GM18526 (cell line): ENCODE data around the gene CORO2B.

Experiments used
- POLR2A ChIP-seq: IDR thresholded peaks from 3 replicates; pipeline ENCODE4 v1.6.1; 2011; ENCODE audit not compliant: insufficient read length; ENCODE audit errors: extremely low read depth

Gene CORO2B

DNA sequence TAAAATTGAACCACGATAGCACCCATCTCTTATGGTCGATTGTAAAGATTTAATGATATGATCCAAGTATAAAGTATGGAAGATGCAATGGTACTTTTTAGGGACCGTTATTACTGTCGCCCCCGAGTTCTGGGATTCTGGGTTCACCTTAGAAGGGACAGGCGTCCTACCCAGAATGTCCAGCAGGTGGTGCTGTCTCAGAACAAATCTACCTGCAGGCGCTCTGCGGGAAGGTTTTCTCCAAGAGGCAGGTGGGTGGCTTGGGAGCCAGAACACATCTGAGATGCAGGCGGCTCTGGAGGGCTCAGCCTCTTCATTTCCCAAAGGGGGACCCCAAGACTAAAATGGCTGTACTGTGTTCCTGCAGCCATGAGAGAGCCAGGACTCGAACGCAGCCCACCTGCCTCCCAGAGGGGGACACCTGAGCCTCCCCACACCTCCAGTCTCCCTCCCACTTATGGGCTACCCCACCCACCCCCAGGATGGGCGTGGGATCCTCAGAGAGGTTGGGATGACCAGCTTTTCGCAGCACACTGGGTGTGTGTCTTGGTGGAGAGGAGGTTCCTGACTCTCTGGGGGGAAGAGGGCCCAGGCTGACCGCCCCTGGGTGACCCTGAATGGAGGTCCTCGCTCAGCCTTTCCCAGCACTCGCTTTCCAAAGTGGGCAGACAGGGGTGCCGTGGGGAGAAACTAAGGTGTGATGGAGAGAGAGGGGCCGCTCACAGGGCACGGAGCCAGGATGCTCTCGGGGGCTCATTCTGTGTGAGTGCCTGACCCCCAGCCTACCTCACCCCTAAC lies 28.1 kb upstream of the CORO2B start:
- no peak for TF ChIP-seq POLR2A

DNA sequence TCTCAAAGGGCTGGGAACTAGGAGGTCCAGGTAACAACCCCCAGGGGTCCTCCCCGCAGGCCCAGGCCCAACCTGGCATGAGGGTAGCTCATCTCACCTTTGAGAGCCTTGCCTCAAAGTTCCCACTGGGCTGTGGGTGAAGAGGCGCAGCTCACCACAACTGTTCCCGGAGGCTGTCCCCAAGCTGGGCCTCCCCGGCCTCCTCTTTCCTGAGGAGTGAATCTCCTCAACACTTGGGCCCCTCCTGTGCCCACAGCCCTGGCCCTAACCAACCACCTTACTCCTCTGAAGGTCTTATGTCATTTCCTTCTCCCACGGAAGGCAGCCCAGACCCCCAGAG lies 27.5 kb upstream of the CORO2B start:
- no peak for TF ChIP-seq POLR2A

DNA sequence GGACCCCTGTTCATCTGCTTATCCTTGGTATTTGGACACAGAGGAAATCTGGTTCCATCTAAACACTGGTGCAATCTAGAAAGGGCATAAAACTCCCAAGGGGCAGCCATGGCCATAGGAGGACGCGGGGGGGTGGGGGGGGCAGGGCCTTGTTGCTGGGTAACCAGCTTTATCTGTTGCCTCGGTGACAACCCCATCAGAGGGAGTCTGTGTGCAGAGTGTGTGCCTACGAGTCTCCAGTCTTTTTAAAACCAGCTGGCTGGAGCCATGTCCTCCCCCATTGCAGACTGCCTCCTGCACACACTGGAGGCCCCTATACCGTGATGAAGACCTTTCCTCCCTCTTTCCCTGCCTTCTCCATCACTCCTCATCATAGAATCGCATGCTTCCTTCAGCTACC lies 26.4 kb upstream of the CORO2B start:
- TF ChIP-seq POLR2A, result no peak

DNA sequence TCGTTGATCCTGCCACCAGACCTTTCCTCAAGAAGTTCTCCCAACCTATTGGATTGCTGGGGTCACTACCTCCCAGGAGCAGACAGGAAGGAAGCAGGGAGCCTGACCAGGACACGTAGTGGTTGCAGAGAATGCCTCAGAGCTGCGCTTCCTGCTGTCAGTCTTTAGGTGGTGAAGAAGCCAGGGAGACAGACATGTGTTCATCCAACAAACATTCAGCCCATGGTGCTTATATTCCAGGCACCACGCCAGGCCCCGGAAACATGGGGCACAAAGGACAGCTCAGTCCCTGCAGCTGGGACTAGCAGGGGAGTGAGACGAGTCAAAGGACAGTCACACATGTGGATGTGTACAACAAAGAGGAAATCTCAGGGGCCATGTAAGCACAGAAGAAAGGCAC lies 26.0 kb upstream of the CORO2B start:
- TF ChIP-seq POLR2A, result no peak

DNA sequence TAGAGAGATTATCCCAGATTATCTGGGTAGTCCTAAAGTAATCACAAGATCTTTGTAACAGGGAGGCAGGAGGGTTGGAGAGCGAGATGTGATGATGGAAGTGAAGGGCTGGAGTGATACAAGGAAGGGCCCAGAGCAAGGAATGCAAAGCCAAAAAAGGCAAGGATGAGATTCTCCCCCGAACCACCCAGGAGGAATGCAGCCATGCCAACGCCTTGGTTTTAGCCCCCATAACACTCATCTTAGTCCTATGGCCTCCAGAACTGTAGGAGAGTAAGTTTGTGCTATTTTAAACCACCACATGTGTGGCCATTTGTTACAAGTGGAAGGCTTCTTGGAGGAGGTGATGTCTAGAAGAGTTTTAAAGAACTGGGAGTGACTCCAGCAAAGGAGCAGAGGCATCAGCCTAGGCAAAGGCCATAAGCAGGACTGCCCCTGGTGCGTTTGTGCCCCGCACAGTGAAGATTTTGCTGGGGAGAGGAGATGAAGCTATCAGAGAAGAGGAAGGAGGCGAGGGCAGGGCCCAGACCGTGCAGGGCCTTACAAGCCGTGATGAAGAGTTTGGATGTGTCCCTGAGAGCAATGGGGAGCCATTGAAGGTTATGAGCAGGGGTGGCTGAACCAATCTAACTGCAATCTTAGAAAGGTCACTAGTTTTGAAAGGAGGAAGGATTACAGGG lies 25.3 kb upstream of the CORO2B start:
- no peak for TF ChIP-seq POLR2A

DNA sequence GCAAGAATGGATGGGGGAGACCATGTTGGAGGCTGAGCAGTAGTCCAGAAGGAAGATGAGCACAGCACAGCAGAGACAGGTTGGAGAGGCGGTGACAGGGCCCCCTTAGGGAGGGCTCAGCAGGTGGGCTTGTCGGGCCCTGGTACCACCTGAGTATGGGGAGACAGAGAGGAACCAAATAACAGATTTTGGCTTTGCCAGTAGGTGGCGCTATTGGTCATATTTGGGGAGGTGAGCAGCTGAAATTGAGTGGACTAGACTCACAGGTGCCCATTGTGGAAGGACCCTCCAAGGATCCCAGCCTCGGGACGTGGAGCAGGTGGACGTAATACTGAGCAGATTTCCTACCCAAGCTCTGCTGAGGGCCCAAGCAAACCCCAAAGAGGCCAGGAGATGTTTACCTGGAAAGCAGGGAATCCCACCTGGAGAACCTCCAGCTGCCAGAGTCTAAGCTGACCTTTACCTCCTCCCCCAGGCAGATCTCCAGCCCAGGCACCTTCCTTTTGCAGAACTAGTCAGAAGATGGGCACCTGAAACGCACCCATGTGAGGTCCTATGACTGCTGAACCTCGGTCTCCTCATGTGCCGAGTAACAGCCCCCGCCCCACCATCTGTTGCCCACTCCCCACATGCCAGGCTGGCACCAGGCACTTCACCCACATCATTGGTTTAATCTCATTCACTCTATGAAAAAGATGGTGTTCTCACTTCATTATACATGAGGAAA lies 24.6 kb upstream of the CORO2B start:
- no peak for TF ChIP-seq POLR2A

DNA sequence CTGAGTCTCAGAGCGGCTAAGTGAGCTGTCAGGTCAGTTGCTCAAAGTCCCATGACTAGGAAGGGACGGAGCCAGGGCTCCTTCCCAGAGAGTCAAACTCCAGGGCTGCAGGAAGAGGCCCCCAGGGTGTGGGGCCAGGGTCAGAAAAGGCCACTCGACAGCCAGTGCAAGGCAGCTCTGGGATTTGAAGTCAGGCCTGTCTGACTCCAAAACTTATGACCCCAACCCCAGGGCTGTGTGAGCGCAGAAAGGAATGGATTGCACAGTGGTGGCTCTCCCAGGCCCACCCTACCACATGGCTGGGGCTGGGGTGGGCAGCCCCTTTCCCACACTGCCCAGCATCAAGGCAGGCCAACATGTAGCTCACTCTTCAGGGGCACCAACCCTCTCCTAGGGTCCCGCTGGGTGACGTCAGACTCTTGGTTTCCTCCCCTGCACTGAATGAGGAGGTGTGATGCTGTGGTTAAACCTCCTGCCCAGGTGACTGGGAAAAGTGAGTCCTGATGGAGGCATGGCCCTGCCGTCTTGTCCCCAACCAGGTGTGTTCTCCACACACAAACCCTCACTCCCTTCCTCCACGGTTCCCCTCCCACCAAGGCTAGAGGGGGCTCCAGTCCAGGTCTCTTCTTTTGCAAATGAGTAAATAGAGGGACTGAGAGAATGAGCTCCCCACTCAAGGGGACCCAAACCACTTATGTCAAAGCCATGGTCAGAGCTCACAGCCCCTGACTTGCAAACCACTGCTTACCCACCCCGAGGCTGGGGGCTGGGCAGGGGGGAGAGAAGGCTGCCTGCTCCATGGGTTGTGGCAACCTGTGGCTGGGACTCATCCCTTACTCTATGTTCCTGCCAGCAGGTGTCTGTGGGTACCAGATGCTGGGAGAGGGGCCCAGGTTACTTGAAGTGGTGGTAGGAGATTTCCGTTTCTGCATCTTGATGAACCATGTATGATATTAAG lies 23.8 kb upstream of the CORO2B start:
- TF ChIP-seq POLR2A, result no peak

DNA sequence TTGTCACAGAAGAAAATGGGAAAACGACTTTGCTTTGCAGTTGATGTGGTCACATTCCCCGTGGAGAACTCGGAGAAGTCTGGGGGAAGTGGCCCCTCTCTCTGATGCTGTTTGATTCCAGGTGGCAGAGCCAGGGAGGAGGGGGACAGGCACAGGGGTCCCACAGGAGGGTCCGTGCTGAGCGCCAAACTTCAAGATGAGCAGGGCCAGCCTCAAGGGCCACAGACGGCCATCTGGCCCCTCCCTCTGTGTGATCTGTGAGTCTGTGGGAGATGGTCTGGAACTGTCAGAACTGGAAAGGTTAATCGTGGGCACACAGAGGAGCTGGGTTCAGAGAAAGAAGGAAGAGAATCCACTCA lies 23.1 kb upstream of the CORO2B start:
- no peak for TF ChIP-seq POLR2A

DNA sequence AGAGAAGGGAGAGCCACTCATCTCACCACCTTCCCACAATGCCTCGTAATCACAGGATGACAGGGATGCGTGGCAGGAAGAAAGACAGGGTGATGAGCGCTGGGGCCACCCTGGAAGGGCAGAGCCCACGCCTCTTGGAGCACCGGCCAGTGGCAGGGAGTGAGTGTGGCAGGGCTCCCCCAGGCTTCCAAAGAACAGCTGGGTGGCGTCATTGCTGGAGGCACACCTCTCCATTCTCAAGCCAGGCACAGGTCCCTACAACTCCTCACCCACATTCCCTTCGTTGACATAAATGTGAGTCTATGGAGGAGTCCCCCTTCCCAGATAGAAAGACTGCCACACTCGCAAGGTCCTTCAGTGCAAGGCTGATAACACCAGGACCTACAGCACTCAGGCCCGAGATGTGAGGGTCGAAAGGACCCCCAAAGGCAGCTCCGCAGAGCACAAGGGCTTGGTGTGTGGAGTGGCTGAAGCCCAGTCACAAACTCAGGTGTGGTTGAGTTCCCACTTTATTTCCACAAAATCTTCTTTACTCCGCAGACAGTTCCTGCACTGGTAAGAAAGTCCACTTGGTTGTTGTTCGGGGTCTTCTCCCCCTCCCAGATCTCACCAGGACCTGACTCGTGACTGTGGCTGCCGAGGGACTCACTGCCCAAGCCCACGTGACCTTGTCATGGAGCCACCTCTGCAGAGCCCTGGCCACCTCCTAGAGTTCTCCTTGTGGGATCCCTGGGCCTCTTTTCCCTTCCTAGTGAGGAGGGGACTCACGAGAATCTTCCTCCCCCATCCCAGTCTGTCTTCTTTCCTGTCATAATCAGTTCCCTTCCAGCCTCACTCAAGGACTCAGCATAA lies 22.4 kb upstream of the CORO2B start:
- no peak for TF ChIP-seq POLR2A

DNA sequence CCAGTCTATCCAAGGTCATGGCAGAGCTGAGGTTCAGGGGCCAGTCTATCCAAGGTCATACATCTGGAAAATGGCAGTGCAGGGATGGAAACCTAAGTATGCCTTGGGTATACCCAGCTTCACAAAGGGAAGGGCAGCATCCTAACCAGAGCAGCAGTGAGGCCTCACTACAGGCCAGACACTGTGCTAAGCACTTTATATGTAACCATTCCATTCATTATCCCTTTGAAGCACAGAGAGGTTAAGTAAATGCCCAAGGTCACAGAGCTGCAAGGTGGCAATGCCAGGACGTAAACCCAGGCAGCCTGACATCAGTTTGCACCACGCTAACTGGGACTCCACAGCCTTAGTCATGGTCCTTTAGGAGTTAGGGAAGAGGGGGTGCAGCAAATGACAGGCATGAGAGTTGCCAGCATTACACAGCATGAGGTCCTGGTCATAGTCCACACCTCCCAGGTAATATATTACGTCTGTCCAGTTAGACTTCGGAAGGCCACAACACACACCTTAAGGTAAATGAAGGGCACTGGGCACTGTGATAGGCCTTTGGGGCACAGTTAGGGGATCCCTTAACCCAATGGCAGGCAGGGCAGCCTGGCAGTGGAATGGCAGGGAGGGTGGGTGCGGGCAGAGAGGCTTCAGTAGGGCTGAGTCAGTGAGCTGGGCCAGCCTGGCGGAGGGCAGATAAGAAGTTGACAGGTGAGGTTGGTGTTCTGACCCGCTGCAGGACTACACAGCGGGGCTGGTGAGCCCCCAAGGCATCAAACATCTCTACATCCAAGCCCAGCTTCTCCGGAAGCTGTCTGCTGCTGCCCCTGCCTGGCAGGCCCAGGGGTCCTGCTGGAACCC lies 21.1 kb upstream of the CORO2B start:
- no peak for TF ChIP-seq POLR2A

DNA sequence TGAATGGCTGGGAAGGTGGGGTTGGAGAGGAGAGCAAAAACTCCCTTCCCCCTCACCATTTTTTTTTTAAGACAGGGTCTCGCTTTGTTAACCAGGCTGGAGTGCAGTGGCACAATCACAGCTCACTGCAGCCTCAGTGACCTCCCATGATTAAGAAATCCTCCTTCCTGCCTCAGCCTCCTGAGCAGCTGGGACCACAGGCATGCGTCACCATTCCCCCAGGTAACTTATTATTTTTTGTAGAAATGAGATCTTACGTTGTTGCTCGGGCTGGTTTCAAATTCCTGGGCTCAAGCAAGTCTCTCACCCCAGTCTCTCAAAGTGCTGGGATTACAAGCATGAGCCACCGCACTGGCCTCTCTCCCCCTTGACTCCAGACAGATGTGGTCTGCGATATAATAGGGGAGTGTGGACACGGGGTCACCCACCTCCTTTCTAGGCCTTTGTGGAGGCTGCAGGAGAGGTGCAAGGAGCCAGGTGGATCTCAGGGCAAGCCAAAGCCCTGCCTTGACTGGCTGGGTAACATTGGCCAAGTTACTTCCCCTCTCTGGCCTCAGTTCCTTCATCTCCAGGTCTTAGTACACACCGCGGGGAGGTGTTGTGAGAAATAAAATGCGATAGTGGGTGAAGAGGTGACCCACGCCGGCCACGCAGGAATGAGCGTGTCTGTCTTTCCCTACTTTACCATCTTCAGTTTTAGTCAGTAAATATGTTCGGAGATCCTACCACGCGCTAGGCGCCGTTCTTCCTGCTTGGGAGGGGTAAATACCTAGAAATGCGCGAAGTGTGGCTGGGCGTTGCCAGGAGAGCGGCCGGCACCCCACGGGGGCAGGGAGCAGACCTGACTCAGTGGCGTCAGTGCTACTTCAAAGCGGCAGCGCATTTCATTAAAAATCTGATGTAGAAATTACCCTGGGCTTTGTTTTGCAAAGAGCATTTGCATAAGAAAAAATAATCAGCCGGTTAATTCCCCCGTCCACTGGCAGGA lies 20.2 kb upstream of the CORO2B start:
- TF ChIP-seq POLR2A, result no peak

DNA sequence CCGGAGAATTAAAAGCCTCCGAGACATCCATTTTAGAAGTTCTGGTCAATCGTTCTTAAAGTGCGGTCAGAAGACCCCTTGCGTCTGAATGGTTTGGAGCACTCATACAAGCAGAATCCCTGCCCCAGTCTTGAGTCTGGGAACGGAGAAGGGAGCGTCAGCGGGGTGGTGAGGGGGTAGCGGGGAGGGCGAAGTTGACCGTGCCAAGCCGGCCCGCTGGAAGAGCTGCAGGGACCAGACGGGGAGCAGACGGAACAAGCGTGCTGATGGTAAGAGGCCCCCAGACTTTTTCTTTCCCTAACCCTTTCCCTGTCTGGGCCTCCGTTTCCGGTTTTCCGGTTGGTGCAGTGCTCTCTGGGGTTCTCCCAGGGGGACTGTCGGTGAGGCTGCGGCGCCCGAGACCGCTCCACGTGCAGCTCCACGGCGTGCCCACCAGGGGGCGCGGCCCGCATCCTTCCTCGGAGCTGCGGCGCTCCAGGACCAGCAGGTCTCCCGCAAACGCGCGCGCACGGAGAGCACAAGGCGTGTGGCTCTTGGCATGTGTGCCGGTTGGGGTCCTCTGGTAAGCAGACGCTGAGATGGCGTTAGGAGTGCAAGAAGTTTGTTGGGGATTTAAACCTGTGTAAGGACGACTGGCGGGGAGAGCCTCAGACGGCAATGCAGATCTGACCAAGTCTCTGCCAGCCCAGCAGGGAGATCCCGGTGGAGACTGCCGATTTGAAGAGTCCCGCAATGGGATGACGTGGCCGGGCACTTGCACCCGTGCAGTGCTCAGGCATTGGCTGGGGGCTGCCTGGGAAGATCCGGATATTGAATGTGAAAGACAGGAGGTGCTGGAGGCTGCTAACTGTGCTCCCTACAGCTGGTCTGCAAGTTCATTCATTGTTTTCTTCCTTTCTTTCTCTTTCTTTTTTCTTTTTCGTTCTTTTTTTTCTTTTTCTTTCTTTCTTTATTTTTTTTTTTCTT lies 19.2 kb upstream of the CORO2B start:
- no peak for TF ChIP-seq POLR2A
